Keratinocyte (primary cell): ENCODE data around the gene CXCL10. TPM values are rescaled to one million over a fixed set of nuclear protein-coding genes. Genes with fewer than 3 reads are reported as not detected.

Experiments
- DNase-seq: peaks from one replicate; pipeline ENCODE4 v3.0.0-alpha.2; 2011; ENCODE audit warnings: low read depth, missing footprints, low spot score
- FAIRE-seq: peaks from 2 replicates; lab custom pipeline; 2011; peaks lifted over from hg19 to GRCh38; lab: Jason Lieb, UNC
- H2AFZ ChIP-seq: 2 replicates; pipeline ENCODE4 v1.6.0; 2012; ENCODE audit warnings: low read length, control low read depth, inconsistent platforms; ENCODE audit not compliant: control insufficient read depth
- H3K27ac ChIP-seq: 2 replicates; pipeline ENCODE4 v1.5.1; 2011; ENCODE audit warnings: low read length; ENCODE audit not compliant: control insufficient read depth, insufficient read depth
- H3K27me3 ChIP-seq: 3 replicates; pipeline ENCODE4 v1.6.0; 2011; ENCODE audit warnings: low read length; ENCODE audit not compliant: control insufficient read depth, insufficient read depth; ENCODE audit errors: extremely low read depth
- H3K36me3 ChIP-seq, 2 experiments: 2 replicates in 1 of 2; 3 replicates in 1 of 2; pipeline ENCODE4 v1.5.1; 2011; ENCODE audit warnings: low read length in 2 of 2, mild to moderate bottlenecking in 1 of 2; ENCODE audit not compliant: control insufficient read depth in 2 of 2, insufficient read depth in 2 of 2; ENCODE audit errors: extremely low read depth in 1 of 2
- H3K4me1 ChIP-seq: 3 replicates; pipeline ENCODE4 v1.5.1; 2011; ENCODE audit warnings: low read length; ENCODE audit not compliant: control insufficient read depth, insufficient read depth; ENCODE audit errors: extremely low read depth
- H3K4me2 ChIP-seq: 3 replicates; pipeline ENCODE4 v1.6.0; 2011; ENCODE audit warnings: low read depth, low read length; ENCODE audit not compliant: control insufficient read depth, insufficient read depth; ENCODE audit errors: extremely low read depth
- H3K4me3 ChIP-seq, 3 experiments: fragments of 200-600 bp in 1 of 3; sonication (generic) in 1 of 3; 2 replicates in 2 of 3; 3 replicates in 1 of 3; pipeline ENCODE4 v1.5.1; 2011 to 2016; ENCODE audit warnings: low read length in 3 of 3, mild to moderate bottlenecking in 3 of 3, control low read depth in 2 of 3, inconsistent platforms in 1 of 3, low read depth in 1 of 3, mixed read lengths in 1 of 3, mixed run types in 1 of 3, moderate library complexity in 1 of 3; ENCODE audit not compliant: control insufficient read depth in 2 of 3, insufficient read depth in 2 of 3; ENCODE audit errors: extremely low read depth in 1 of 3
- H3K79me2 ChIP-seq: 2 replicates; pipeline ENCODE4 v1.6.0; 2012; ENCODE audit warnings: low read length; ENCODE audit not compliant: control insufficient read depth, insufficient read depth
- H3K9ac ChIP-seq: 3 replicates; pipeline ENCODE4 v1.6.0; 2011; ENCODE audit warnings: low read length; ENCODE audit not compliant: control insufficient read depth, insufficient read depth; ENCODE audit errors: extremely low read depth
- H3K9me1 ChIP-seq: 3 replicates; pipeline ENCODE4 v1.6.0; 2011; ENCODE audit warnings: low read length; ENCODE audit not compliant: control insufficient read depth, insufficient read depth; ENCODE audit errors: extremely low read depth
- H3K9me3 ChIP-seq: 2 replicates; pipeline ENCODE4 v1.5.1; 2012; ENCODE audit warnings: low read depth, low read length; ENCODE audit not compliant: control insufficient read depth
- H4K20me1 ChIP-seq: 3 replicates; pipeline ENCODE4 v1.6.0; 2011; ENCODE audit warnings: low read length; ENCODE audit not compliant: control insufficient read depth, insufficient read depth; ENCODE audit errors: extremely low read depth
- CTCF ChIP-seq, 3 experiments: IDR thresholded peaks in 1 of 3; conservative IDR thresholded peaks in 1 of 3; optimal IDR thresholded peaks in 1 of 3; 2 replicates in 2 of 3; 3 replicates in 1 of 3; pipeline versions ENCODE3 to v1.5.1; 2011; ENCODE audit warnings: low read length in 3 of 3, mild to moderate bottlenecking in 3 of 3, moderate library complexity in 2 of 3, control low read depth in 1 of 3, inconsistent platforms in 1 of 3; ENCODE audit not compliant: insufficient read depth in 2 of 3; ENCODE audit errors: extremely low read depth in 1 of 3
- EZH2 ChIP-seq: IDR thresholded peaks from one replicate; pipeline ENCODE4 v1.6.1; 2012; ENCODE audit warnings: inconsistent platforms, mild to moderate bottlenecking, low read length, moderate library complexity
- dilution Hi-C: fragments of 300-500 bp; cut with MboI; formaldehyde crosslinking; loops from one replicate; pipeline ENCODE4 v1.7.0; 2020; ENCODE audit warnings: low sequenced_read_pairs; ENCODE audit not compliant: extremely low pct_ligation_motif_present
- polyA plus RNA-seq, 5 experiments: library from polyadenylated mRNA; depleted of rRNA in 3 of 5; stranded (reverse) in 3 of 5; stranded (forward) in 1 of 5; unstranded in 1 of 5; fragments of >200 nt; gene quantifications; 1 replicate in 1 of 5; 2 replicates in 3 of 5; 3 replicates in 1 of 5; pipeline versions ENCODE4 v1.2.1 to v1.2.3, GENCODE V29; 2011 to 2012; ENCODE audit warnings: missing spikeins in 2 of 5, low read depth in 1 of 5, low replicate concordance in 1 of 5

The CXCL10 gene
- polyA plus RNA-seq, 1 donor (not counting 4 experiments of a cell fraction or from before 2014, with no cell fraction given), result 0.72 TPM

DNA sequence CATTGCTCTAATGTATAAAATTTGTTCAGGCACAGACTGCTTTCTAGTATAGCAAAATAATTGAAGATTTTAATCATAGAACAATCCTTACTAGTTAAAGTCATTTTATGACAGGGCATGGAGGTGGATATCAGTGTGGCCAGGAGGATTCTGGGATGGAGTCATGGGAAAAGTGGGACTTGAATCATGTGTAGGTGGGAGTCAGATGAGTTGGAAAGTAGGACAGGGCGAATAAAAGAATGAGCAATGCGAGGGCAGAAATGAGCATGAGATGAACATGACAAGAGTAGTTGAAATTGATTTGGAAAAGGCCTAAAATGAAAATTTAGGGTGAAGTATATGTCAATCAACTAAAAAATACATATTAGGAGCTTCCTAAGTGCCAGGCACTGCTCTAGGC lies 25.4 kb downstream of the CXCL10 start:
- H4K20me1 ChIP-seq, result no peaks in the 10 kb centered on the region
- no peak overlapping the region for H2AFZ ChIP-seq
- no peaks in the 10 kb centered on the region for H3K36me3 ChIP-seq
- H3K4me2 ChIP-seq, result no peak overlapping the region
- no peaks in the 10 kb centered on the region for H3K9me3 ChIP-seq
- H3K4me3 ChIP-seq, result no peak overlapping the region
- no peak for TF ChIP-seq EZH2
- no peak for TF ChIP-seq CTCF (optimal IDR thresholded peaks at IDR 0.05 in 1 of 3, IDR thresholded peaks at IDR 0.05 in 1 of 3, conservative IDR thresholded peaks at IDR 0.05 in 1 of 3; ENCODE audit: extremely low read depth in 1 of 3, insufficient read depth in 2 of 3, low read length in 3 of 3)
- no peaks in the 10 kb centered on the region for H3K4me1 ChIP-seq
- no peaks in the 10 kb centered on the region for H3K9me1 ChIP-seq
- H3K79me2 ChIP-seq, result no peaks in the 10 kb centered on the region
- FAIRE-seq, result no peak
- no peaks in the 10 kb centered on the region for H3K27me3 ChIP-seq
- no peak for DNase-seq
- H3K9ac ChIP-seq, result no peak overlapping the region
- no peak overlapping the region for H3K27ac ChIP-seq
- dilution Hi-C loops, result no loop called here

DNA sequence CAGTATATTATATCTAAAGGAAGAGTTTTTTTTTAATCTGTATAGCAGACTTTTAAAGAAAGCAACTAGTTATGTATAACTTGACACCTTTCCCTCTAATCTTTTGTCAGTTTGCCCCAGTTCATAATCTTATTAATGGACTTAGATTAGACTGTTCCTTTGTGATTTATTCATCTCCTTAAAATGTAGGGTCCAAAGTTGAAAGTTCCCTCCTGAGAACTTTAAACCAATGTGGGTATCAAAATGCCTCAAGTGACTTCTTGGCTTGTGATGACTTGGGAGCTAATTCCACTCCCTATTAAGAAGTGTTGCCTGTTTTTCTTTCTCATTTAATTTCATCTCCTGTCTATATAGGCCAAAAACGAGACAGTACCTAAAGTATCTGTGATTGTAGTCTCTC lies 26.2 kb downstream of the CXCL10 start:
- no peaks in the 10 kb centered on the region for H3K36me3 ChIP-seq
- no peak for FAIRE-seq
- no peak overlapping the region for H3K9ac ChIP-seq
- TF ChIP-seq EZH2, result no peak
- TF ChIP-seq CTCF (optimal IDR thresholded peaks at IDR 0.05 in 1 of 3, IDR thresholded peaks at IDR 0.05 in 1 of 3, conservative IDR thresholded peaks at IDR 0.05 in 1 of 3; ENCODE audit: extremely low read depth in 1 of 3, insufficient read depth in 2 of 3, low read length in 3 of 3), result no peak
- no peaks in the 10 kb centered on the region for H3K4me1 ChIP-seq
- H3K9me3 ChIP-seq, result no peaks in the 10 kb centered on the region
- H3K4me3 ChIP-seq, result no peak overlapping the region
- H3K9me1 ChIP-seq, result no peaks in the 10 kb centered on the region
- DNase-seq, result no peak
- H3K79me2 ChIP-seq, result no peaks in the 10 kb centered on the region
- no peak overlapping the region for H3K4me2 ChIP-seq
- H3K27ac ChIP-seq, result no peak overlapping the region
- H2AFZ ChIP-seq, result no peak overlapping the region
- no peaks in the 10 kb centered on the region for H3K27me3 ChIP-seq
- H4K20me1 ChIP-seq, result no peaks in the 10 kb centered on the region
- dilution Hi-C loops, result no loop called here
